GM23248 (cell line): ENCODE results near the gene MFSD2A. TPM values are rescaled to one million over a fixed set of nuclear protein-coding genes. Genes with fewer than 3 reads are reported as not detected.

Source experiments
- DNase-seq: peaks from one replicate; pipeline ENCODE4 v3.0.0-alpha.2; 2015
- H2AFZ ChIP-seq: fragments of 200-600 bp; sonication (generic); 2 replicates; pipeline ENCODE4 v1.6.1; 2016; ENCODE audit warnings: antibody characterized with exemption
- H3F3A ChIP-seq: fragments of 200-600 bp; sonication (generic); 2 replicates; pipeline ENCODE4 v1.6.1; 2016; ENCODE audit warnings: mild to moderate bottlenecking, antibody characterized with exemption, mixed run types; ENCODE audit not compliant: insufficient read depth
- H3K27ac ChIP-seq: fragments of 200-600 bp; sonication (generic); 2 replicates; pipeline ENCODE4 v1.5.1; 2016; ENCODE audit warnings: mild to moderate bottlenecking
- H3K27me3 ChIP-seq: fragments of 200-600 bp; sonication (generic); replicated peaks from 2 replicates; pipeline ENCODE4 v1.6.1; 2016; ENCODE audit warnings: mild to moderate bottlenecking; ENCODE audit not compliant: insufficient read depth
- H3K36me3 ChIP-seq: fragments of 200-600 bp; sonication (generic); 2 replicates; pipeline ENCODE4 v1.6.1; 2016; ENCODE audit warnings: low read depth, mild to moderate bottlenecking
- H3K4me1 ChIP-seq: fragments of 200-600 bp; sonication (generic); 2 replicates; pipeline ENCODE4 v1.6.1; 2016; ENCODE audit warnings: mild to moderate bottlenecking; ENCODE audit not compliant: insufficient read depth
- H3K4me2 ChIP-seq: fragments of 200-600 bp; sonication (generic); one replicate; pipeline ENCODE4 v1.6.1; 2016; ENCODE audit warnings: mild to moderate bottlenecking; ENCODE audit not compliant: unreplicated experiment
- H3K4me3 ChIP-seq: fragments of 200-600 bp; sonication (generic); 2 replicates; pipeline ENCODE4 v1.5.1; 2016; ENCODE audit warnings: mild to moderate bottlenecking
- H3K79me2 ChIP-seq: fragments of 200-600 bp; sonication (generic); 2 replicates; pipeline ENCODE4 v1.6.1; 2016; ENCODE audit warnings: mild to moderate bottlenecking; ENCODE audit not compliant: insufficient read depth
- H3K9ac ChIP-seq: fragments of 200-600 bp; sonication (generic); 2 replicates; pipeline ENCODE4 v1.6.1; 2016; ENCODE audit warnings: mild to moderate bottlenecking
- H3K9me2 ChIP-seq: fragments of 200-600 bp; sonication (generic); 2 replicates; pipeline ENCODE4 v1.6.1; 2016; ENCODE audit warnings: mixed run types, mild to moderate bottlenecking, moderate library complexity; ENCODE audit not compliant: insufficient read depth
- H3K9me3 ChIP-seq: fragments of 200-600 bp; sonication (generic); one replicate; pipeline ENCODE4 v1.6.1; 2017; ENCODE audit warnings: low read depth
- H4K20me1 ChIP-seq: fragments of 200-600 bp; sonication (generic); 2 replicates; pipeline ENCODE4 v1.6.0; 2016; ENCODE audit not compliant: insufficient read depth
- EZH2 ChIP-seq: fragments of 200-600 bp; sonication (generic); IDR thresholded peaks from 2 replicates; pipeline ENCODE4 v1.6.1; 2018; ENCODE audit warnings: antibody characterized with exemption, mild to moderate bottlenecking; ENCODE audit not compliant: insufficient read depth, poor library complexity, severe bottlenecking
- EZH2phosphoT487 ChIP-seq: fragments of 200-600 bp; sonication (generic); IDR thresholded peaks from 2 replicates; pipeline ENCODE4 v1.6.1; 2018; ENCODE audit warnings: antibody characterized with exemption, moderate library complexity, mild to moderate bottlenecking, low read depth; ENCODE audit not compliant: insufficient read depth
- WGBS, 2 experiments: methylation state at CpG; one replicate each; pipeline ENCODE4 v1.1.6; 2015 to 2017; ENCODE audit warnings: low lambda C conversion rate in 2 of 2, low coverage in 1 of 2; ENCODE audit errors: missing lambda C conversion rate in 2 of 2; 5-methylcytosine and 5-hydroxymethylcytosine counted together
- in situ Hi-C: fragments of 300-500 bp; cut with MboI; formaldehyde crosslinking; loops from 2 replicates; pipeline ENCODE4 v1.15.0; 2020
- polyA plus RNA-seq: library from polyadenylated mRNA; unstranded; fragments of >200 nt; fragmentation: Nextera tagmentation; extraction: Ambion mirVana; gene quantifications from 2 replicates; pipeline ENCODE4 v1.2.1, GENCODE V29; 2016
- total RNA-seq: library from RNA; depleted of rRNA; stranded (reverse); fragments of >200 nt; shearing (Covaris generic); gene quantifications from 2 replicates; pipeline ENCODE4 v1.2.3, GENCODE V29; 2014

Gene MFSD2A
- total and polyA plus RNA-seq, 2 experiments from 2014 or later = 4.2 to 4.6 TPM

DNA sequence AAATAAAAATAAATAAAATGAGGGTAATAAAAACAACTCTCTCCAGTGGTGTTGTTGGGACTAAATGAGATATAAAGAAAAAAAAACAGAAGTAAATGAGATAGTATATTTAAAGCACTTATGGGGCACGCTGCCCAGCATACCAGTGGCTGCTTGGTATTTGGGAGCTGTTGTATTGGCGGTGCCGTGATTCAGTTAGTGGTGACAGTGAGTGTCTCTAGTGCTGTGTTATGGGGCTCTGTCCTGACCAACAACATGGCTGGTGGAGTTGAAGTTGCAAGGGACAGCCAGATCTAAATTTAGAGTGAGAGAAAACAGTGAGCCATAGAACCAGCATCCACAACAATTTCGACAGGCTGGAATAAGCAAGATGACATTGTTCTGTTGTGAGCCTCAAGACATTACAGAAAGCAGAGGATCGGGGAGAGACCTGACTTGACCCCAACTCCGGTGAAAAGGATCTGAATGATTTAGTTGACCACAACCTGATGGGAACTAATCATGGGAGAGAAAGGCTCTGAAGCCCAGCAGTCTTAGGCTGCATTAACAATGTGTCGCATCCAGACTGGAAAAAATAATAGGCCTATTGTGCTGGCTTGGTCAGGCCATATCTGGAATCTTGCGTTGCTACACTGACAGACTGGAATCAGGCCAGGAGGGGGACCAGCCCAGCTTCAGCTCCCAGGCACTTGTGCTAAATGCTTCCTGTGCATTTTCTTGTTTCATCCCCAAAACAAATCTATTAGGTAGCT lies 2.4 kb upstream of the MFSD2A start:
- in situ Hi-C loops = no loop called here

DNA sequence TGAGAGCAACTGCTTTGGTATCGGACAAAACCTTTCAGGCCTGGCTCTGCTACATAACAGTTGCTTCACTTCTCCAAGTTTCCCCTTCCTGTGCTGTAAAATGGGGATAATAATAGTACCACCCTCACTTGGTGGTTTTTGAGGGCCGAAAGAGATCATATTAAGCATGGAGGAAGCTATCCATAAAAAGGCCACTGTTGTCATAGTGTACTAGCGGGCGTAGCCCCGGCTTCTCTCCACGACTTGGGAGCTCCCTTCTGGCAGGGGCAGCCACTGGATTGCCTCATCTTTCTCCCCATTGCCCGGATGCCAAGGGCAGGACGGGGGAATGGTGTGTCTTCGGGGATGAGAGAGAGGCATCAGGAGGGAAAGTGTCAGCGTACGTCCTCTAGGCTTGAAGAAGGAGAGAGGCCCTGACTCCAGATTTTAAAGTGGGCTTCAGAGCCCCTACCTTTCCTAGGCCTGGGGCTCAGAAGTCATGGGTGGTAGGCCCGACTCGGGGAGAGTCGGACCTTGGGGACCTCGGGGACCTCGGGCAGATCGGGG lies 548 bp upstream of the MFSD2A start:
- Histone ChIP-seq H3K4me1 (peaks cover 14% of the 10 kb centered on the region; the same call in 1 of the 2 replicates), H3F3A (no peaks in the 10 kb centered on the region), H3K27ac (no peak overlapping the region), H4K20me1 (no peaks in the 10 kb centered on the region), H3K36me3 (no peaks in the 10 kb centered on the region), H3K79me2 (no peaks in the 10 kb centered on the region), H3K9ac (peak overlapping the region; percentile 74), H3K9me2 (no peaks in the 10 kb centered on the region), H3K4me3 (peak overlapping the region; percentile 78), H2AFZ (peak overlapping the region; percentile 86), H3K4me2 (peak overlapping the region; percentile 63), H3K27me3 (no peaks in the 10 kb centered on the region), H3K9me3 (no peaks in the 10 kb centered on the region)
- in situ Hi-C loops = no loop called here
- DNase-seq = peak; percentile 34
- WGBS, 2 experiments = 19 to 23% methylated on average over 16 to 17 of the region's 17 CpGs
- no peak for TF ChIP-seq EZH2
- TF ChIP-seq EZH2phosphoT487 = no peak

More for the DNA sequence above, 2.4 kb upstream of the MFSD2A start:
- Histone ChIP-seq H3K4me1 (peaks cover 13% of the 10 kb centered on the region; the same call in 1 of the 2 replicates), H3K4me3 (no peak overlapping the region), H3K36me3 (no peaks in the 10 kb centered on the region), H3K27me3 (no peaks in the 10 kb centered on the region), H4K20me1 (no peaks in the 10 kb centered on the region), H3F3A (no peaks in the 10 kb centered on the region), H3K79me2 (no peaks in the 10 kb centered on the region), H3K9me3 (no peaks in the 10 kb centered on the region), H3K4me2 (no peak overlapping the region), H2AFZ (no peak overlapping the region), H3K9me2 (no peaks in the 10 kb centered on the region), H3K27ac (no peak overlapping the region), H3K9ac (no peak overlapping the region)
- 85 to 88% methylated on average over 8 of the region's 8 CpGs for WGBS, 2 experiments
- TF ChIP-seq EZH2phosphoT487 (no peak), EZH2 (no peak)
- no peak for DNase-seq

DNA sequence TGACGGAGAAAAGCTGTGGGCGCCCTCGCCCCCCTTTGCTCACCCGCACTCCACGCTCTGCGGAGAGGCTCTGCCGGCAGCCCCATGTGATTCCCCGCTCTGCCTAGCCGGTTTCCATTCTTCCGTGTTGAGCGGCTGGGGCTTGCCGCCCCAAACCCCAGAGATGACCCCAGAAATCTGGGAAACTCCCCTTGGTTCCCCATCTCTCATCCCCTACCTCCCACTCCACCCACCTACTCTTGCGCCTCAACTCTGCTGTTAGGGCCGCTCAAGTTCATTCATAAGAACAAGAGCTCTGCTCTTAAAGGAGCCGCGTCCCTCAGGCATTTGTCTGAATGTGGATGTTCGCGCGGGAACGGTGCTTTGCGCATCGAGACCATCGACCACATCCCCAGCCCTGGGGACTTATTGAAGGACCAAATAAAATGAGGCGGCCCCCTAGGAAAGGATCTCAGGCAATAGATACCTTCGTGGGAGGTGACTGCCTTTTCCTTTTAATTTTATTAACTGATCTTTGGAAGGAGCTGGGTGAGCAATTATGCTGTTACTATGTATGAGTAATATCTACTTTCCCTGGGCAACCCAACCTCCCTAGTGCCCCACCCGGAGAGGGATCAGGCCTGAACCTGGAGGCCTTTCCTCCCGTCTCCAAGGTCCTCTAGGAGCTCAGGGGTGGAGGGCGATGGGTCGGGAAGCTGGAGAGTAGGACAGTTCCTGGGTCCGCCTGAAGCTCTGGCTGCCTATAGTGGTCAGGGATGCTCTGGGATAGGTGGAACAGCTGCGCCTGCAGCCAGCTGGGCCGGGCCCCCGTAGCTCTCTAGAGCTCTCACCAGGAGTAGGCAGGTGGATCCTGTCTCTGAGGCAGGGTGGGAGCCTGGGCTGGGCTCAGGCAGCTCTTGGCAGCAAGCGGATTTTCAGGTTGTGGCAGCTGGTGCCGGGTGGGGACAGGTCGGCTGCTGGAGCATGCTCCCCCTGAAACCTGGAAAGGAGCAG lies 898 bp downstream of the MFSD2A start:
- H3K9ac ChIP-seq = peak overlapping the region; percentile 74
- H3K9me3 ChIP-seq = no peaks in the 10 kb centered on the region
- peak; percentile 84 for DNase-seq
- H3K4me2 ChIP-seq = peak overlapping the region; percentile 95
- 13 to 14% methylated on average over 36 of the region's 36 CpGs for WGBS, 2 experiments
- no peaks in the 10 kb centered on the region for H3F3A ChIP-seq
- H3K4me1 ChIP-seq = peaks cover 14% of the 10 kb centered on the region; the same call in 1 of the 2 replicates
- TF ChIP-seq EZH2 (no peak), EZH2phosphoT487 (no peak)
- no peaks in the 10 kb centered on the region for H3K27me3 ChIP-seq
- no peaks in the 10 kb centered on the region for H3K79me2 ChIP-seq
- H3K9me2 ChIP-seq = no peaks in the 10 kb centered on the region
- H4K20me1 ChIP-seq = no peaks in the 10 kb centered on the region
- H2AFZ ChIP-seq = peak overlapping the region; percentile 86
- H3K27ac ChIP-seq = peak overlapping the region; percentile 26
- peak overlapping the region; percentile 78 for H3K4me3 ChIP-seq
- in situ Hi-C loops = no loop called here
- no peaks in the 10 kb centered on the region for H3K36me3 ChIP-seq

DNA sequence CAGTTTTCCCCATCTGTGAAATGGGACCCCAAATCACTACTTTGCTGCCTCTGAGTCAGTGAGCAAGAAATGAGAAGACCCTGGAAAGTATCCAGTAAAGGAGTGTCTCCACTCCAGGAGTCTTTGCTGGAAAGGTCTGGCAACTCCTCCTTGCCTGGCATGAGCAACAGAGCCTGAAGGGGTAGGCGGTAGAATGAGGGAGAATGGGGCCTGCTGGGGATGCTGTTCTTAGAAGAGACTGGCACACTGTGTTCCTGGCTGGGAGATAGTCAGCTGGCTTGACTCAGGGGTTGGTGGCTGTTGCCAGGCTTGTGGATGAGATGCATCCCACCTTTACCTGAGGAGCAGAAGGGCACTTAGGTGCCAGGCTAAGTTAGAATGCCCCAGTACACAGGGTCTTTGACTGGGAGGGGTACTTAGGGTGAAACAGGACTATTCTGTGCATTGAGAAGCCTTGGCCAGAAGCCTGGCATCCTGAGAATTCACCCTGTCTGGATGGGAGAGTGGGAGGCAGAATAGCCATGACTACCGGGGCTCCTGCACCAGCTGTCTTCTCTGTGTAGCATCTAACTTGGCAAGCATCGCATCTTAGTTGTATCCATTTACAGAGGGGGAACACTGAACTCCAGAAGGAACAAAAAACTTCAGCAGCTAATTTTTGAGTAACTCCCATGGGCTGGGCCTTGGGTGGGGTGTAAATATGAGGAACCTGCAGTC lies 2.5 kb downstream of the MFSD2A start:
- in situ Hi-C loops = no loop called here
- whole genome bisulfite sequencing, 2 experiments = 94 to 95% methylated on average over 3 of the region's 3 CpGs

More for the DNA sequence above, 2.5 kb downstream of the MFSD2A start:
- Histone ChIP-seq H3K9me2 (no peaks in the 10 kb centered on the region), H3K4me2 (no peak overlapping the region), H3K4me3 (no peak overlapping the region), H4K20me1 (no peaks in the 10 kb centered on the region), H3K36me3 (no peaks in the 10 kb centered on the region), H3K79me2 (no peaks in the 10 kb centered on the region), H3K27ac (no peak overlapping the region), H3K27me3 (no peaks in the 10 kb centered on the region), H2AFZ (no peak overlapping the region), H3K9ac (no peak overlapping the region), H3K4me1 (peaks cover 14% of the 10 kb centered on the region; the same call in 1 of the 2 replicates), H3F3A (no peaks in the 10 kb centered on the region), H3K9me3 (no peaks in the 10 kb centered on the region)
- TF ChIP-seq EZH2 = no peak
- no peak for TF ChIP-seq EZH2phosphoT487
- peak; percentile 50 for DNase-seq
